HG02981 (cell line): ENCODE measurements around the gene MFAP2.

Experiments used
- ATAC-seq: cut with Tn5 transposase; IDR thresholded peaks from one replicate; pipeline ENCODE4 v1.9.1; 2021; ENCODE audit warnings: mild to moderate bottlenecking, moderate library complexity; ENCODE audit not compliant: unreplicated experiment

Gene MFAP2

DNA sequence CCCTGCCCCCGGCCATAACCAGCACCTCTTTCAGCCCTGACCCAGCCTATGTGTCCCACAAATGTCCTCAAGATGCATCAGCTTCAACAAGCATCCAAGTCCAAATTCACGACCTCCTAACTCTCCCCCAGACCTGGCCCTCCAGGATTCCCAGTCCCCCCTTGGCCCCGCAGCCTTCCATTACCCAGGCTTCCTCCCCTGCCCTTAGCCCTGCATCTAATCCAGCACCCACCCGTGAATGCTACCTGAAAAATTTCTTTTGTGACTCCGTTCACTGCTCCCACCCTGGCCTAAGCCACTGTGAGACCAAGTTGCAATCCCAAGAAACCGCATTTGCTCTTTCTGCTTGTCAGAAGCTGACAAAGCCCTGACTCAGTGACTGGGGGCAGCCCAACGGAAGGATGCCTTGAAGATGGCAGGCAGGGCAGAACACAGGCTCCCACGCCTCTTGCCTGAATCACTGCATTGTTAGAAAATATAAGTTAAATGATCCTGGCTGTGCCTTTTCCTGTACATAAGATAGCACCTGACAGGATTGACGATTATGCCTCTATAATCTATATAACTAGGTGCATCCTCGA is 939 bp upstream of the MFAP2 start:
- no peak for ATAC-seq

GRCh38 chr1:16979475-16980327 is 719 bp downstream of the MFAP2 start:
- ATAC-seq, result no peak

- ATAC-seq, result no peak
Observed at GRCh38 chr1:16978567-16979474, 1.6 kb downstream of the MFAP2 start.

DNA sequence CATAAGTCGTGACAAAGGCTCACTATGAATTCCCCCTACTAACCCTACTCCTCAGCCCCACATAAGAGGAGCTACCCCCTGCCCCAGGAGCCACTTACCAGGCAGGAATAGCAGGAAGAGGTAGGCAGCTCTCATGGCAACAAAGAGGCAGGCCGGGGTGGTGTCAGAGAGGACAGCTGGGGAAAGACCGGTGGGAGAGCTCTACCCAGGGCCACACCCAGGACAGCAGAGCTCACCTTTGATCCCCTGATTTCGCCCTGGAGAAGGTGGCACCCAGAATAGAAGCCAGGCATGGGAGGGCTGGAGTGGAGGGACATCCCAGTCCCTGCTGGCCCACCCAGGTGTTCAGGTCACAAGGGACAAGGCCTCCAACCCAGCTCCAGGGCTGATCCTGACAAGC is 2.3 kb downstream of the MFAP2 start:
- ATAC-seq, result no peak

GRCh38 chr1:16977377-16977776 is 3.0 kb downstream of the MFAP2 start:
- no peak for ATAC-seq

GRCh38 chr1:16976966-16977365 is 3.5 kb downstream of the MFAP2 start:
- no peak for ATAC-seq

GRCh38 chr1:16975838-16976237 is 4.6 kb downstream of the MFAP2 start:
- no peak for ATAC-seq

DNA sequence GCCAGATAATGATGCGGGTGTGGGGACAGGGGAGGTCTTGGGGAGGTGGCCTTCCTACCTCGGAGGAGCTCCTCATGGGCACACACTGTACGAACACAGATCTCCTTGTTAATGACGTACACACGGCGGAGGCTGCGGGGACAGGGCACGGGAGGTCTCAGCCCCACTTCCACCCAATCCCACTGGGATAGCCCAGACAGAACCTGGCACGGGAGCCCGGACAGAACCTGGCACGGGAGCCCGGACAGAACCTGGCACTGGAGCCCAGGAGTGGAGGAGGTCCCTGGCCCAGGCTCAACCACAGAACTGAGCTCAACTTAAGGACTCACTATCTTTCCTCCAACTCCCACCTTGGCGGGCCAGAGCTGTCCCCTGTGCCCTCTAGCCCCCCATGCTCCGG is 5.2 kb downstream of the MFAP2 start:
- no peak for ATAC-seq

- no peak for ATAC-seq
Observed at GRCh38 chr1:16973215-16973614, 7.2 kb downstream of the MFAP2 start.

DNA sequence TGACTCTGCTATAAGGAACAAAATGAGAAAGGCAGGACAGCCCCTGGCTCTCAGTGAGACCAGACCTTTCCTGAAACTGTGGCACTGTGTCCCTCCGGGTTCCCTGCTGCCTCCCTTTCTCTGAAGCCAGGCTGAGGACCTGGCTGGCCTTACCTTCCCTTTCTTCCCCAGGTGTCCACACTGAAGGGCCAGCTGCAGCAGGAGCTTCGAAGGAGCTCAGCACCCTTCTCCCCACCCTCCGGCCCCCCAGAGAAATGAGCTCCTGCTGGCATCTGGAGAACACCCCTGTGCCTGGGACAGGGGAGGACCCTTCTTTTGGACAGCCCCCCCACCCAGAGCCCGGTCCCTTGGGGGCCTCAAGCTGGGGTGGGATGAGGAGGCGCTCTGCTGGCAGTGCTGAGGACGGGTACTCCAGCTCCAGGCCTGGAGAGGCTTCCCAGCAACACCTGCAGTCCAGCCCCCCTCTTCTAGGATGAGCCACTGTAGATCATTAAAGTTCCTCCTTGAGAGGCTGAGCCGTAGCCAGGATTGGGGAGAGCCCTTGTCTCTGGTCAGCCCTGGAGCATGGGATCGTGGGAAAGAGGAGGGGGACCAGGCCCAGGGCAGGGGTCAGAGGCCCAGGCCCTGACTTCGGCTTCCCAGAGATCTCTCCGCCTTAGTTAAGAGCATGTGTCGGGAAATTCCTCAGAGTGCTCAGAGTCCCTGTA is 8.1 kb downstream of the MFAP2 start:
- ATAC-seq, result no peak

DNA sequence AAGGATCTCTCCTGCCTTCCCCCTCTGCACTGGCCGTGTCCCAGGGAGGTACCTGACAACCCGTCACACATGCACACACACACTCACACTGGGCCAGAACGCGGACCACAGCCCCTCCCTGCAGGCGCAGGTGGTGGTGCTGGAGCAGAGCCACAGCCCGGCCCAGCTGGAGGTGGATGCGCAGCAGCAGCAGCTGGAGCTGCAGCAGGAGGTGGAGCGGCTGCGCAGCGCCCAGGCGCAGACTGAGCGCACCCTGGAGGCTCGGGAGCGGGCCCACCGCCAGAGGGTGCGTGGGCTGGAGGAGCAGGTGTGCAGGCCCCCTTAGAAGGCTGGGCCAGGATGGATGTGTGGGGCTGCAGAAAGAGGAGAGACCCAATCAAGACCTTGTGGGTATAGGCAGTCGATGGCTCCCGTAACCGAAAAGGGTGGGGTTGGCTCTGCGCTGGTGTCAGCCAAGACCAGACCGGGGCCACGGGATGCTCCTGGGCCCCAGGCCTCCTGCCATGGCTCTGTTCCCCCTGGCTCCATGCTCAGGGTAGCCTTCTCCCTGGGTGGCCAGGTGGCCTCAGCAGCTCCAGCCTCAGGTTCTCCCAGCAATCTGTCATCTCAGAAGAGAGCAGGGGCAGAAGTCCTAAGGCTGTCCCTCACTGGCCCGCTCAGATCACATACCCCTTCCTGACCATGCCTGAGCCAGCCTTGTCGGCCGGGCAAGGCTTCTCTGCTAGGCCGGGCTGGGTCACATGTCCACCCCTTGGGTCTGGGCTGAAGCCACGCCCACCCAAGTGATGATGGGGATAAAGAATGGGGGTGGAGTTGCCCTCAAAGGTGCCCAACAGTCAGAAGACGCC is 8.9 kb downstream of the MFAP2 start:
- ATAC-seq, result no peak

DNA sequence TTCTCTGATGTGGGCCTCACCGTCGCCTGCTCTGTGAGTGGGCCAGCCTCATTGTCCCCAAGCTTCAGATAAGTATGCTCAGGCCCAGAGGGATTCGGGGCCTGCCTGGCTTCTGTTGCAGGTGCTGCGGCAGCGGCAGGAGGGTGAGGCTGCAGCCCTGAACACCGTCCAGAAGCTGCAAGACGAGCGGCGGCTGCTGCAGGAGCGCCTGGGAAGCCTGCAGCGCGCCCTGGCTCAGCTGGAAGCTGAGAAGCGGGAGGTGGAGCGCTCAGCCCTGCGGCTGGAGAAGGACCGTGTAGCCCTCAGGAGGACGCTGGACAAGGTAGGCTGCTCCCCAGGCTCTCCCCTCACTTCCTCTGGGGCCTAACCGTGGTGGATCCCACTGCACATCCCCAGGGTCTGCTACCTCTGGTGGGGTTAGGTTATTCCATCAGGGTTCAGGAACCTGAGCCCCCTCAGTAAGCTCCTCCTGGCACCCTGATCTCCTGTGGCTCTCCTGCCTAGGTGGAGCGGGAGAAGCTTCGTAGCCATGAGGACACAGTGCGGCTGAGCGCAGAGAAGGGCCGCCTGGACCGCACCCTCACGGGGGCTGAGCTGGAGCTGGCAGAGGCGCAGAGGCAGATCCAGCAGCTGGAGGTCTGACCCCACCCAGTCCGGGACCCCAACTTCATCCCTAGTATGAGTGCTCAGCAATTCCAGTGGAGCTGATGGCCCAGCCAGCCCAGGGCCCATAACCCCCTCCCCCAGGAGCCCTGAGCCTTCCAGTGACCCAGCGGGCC is 10.1 kb downstream of the MFAP2 start:
- ATAC-seq, result no peak

DNA sequence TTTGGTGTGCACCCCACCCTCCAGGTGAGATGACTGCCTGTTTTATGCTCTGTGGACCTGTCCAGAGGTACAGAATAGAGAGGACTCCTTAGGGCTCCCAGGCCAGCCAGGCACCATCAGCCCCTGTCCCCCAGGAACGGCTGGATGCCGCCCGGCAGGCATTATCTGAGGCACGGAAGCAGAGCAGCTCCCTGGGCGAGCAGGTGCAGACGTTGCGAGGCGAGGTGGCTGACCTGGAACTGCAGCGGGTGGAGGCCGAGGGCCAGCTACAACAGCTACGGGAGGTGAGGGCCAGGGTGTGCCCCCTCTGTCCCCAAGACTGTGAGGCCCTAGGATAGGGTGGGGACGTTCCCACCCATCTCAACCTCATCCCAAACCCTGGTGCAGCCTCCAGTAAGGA is 10.8 kb downstream of the MFAP2 start:
- no peak for ATAC-seq

DNA sequence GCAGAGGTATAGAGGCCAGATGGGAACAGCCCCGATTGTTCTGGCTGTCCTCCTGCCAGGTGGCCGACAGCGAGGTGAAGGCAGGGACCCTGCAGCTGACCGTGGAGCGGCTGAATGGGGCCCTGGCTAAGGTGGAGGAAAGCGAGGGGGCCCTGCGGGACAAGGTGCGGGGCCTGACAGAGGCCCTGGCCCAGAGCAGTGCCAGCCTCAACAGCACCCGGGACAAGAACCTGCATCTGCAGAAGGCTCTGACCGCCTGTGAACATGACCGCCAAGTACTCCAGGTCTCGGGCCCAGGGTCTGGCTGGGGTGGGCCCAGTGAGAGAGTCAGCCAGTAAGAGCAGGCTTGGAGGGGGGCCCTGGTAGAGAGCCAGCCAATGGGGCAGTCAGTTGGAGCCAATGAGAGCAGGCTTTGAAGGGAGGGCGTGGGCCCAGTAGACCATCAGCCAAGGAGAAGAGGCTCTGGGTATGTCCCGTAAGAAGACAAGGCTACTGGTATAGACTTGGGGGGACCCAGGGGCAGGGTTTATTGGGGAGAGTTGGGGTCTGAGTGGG is 11.3 kb downstream of the MFAP2 start:
- no peak for ATAC-seq

DNA sequence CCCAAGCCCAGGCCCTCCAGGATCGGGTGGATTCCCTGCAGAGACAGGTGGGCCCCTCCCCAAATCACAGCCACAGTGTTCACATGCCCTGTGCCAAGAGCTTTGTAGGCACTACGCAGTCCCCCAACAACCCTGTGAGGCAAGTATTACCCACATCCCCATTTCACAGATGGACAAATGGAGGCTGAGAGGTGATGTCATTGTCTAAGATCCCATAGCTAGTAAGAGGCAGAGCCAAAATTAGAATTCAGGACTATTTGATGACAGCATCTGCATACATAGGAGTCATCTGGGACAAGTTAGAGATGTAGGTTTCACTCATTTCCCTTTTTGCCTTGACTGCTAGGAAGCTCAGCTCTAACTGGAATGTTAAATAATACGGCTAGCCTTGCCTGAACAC is 12.0 kb downstream of the MFAP2 start:
- ATAC-seq, result no peak

- no peak for ATAC-seq
Observed at GRCh38 chr1:16967962-16968361, 12.5 kb downstream of the MFAP2 start.

DNA sequence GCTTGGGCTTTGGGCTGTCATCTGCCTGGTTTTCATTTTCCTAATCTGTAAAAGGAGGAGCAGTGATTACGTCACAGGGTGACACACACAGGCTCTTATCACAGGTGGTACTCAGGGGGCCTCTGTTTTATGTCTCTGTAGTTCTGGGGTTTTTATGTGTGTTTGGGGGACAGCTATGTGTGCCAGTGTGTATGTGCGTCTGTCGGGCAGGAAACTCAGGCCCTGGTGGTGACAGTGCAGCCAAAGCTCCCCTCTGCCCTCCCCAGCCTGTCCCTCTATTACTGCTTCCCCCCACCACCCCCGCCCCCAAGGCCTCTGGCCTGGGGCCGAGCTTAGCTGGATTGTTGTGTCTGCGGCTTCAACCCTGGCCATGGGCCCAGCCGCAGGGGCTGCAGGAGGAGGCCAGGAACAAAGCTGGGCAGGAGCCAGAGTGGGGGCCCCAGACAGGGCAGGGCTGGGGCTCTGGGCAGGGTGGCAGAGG is 13.3 kb downstream of the MFAP2 start:
- ATAC-seq, result no peak

DNA sequence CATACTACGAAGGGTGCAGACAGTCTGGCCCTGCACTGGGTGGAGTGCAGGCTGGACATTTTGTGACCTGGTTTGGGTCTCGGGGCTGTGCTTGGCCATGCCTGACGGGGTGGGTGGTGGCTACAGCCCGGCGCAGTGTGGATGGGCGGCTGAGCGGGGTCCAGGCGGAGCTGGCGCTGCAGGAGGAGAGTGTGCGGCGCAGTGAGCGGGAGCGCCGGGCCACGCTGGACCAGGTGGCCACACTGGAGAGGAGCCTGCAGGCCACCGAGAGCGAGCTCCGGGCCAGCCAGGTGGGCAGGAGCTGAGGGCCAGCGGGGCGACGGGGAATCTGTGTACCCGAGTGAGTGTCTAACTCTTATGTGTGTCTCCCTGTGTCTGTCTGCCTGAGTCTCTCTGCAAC is 14.1 kb downstream of the MFAP2 start:
- ATAC-seq, result no peak
